CD4-positive, alpha-beta T cell (primary cell): Measurements from ENCODE around the gene ZNF273. TPM values are rescaled to one million over a fixed set of nuclear protein-coding genes. Genes with fewer than 3 reads are reported as not detected.
A peak's percentile ranks its signal among the peaks of the same experiment; 100 is the strongest.

Source experiments
- ATAC-seq: fragments of 200-7000 bp; cut with Tn5 transposase; one replicate; pipeline ENCODE4 v1.10.0; 2022; ENCODE audit warnings: mild to moderate bottlenecking; ENCODE audit not compliant: poor library complexity
- CTCF ChIA-PET: fragments of 350-600 bp; sonication (Branson Sonifier 250); formaldehyde crosslinking; loops from one replicate; lab custom pipeline; 2021; ENCODE audit warnings: antibody characterized with exemption, inconsistent platforms; lab: Charles Lee
- POLR2A ChIA-PET: fragments of 350-600 bp; sonication (Branson Sonifier 250); formaldehyde crosslinking; loops from one replicate; lab custom pipeline; 2021; ENCODE audit warnings: antibody characterized with exemption, inconsistent platforms; lab: Charles Lee
- DNase-seq, 14 experiments: peaks; one replicate each; pipeline ENCODE4 v3.0.0-alpha.2; 2013 to 2020; ENCODE audit warnings: mixed read lengths in 2 of 14
- H3K27ac ChIP-seq, 2 donors: one replicate each; pipeline versions ENCODE4 v1.5.1 to v1.7.0; 2013; ENCODE audit warnings: low read length in 2 of 2, low read depth in 1 of 2, mild to moderate bottlenecking in 1 of 2
- H3K27me3 ChIP-seq, 2 experiments: 1 replicate in 1 of 2; 2 replicates in 1 of 2; pipeline versions ENCODE4 v1.6.1 to v1.7.0; 2013; ENCODE audit warnings: low read length in 2 of 2, control low read depth in 1 of 2, mild to moderate bottlenecking in 1 of 2, moderate library complexity in 1 of 2; ENCODE audit not compliant: insufficient read depth in 2 of 2, control insufficient read depth in 1 of 2
- H3K36me3 ChIP-seq: one replicate; pipeline ENCODE4 v1.6.1; 2013; ENCODE audit warnings: low read length, control low read depth; ENCODE audit not compliant: insufficient read depth
- H3K4me1 ChIP-seq: one replicate; pipeline ENCODE4 v1.6.1; 2013; ENCODE audit warnings: low read length, control low read depth; ENCODE audit not compliant: insufficient read depth
- H3K4me3 ChIP-seq: one replicate; pipeline ENCODE4 v1.5.1; 2013; ENCODE audit warnings: mild to moderate bottlenecking, low read length, moderate library complexity
- H3K9me3 ChIP-seq, 2 experiments: 1 replicate in 1 of 2; 2 replicates in 1 of 2; pipeline versions ENCODE4 v1.6.1 to v1.7.0; 2013; ENCODE audit warnings: low read length in 2 of 2, mild to moderate bottlenecking in 2 of 2, control low read depth in 1 of 2, moderate library complexity in 1 of 2; ENCODE audit not compliant: control insufficient read depth in 1 of 2, insufficient read depth in 1 of 2
- H3K27ac Mint-ChIP-seq: one replicate; pipeline ENCODE4 v1.8.0; 2020; ENCODE audit warnings: mixed read lengths
- H3K27me3 Mint-ChIP-seq: one replicate; pipeline ENCODE4 v1.8.0; 2021; ENCODE audit warnings: mixed read lengths
- H3K36me3 Mint-ChIP-seq: one replicate; pipeline ENCODE4 v1.8.0; 2021; ENCODE audit warnings: low read depth, mixed read lengths
- H3K4me1 Mint-ChIP-seq: one replicate; pipeline ENCODE4 v1.8.0; 2021; ENCODE audit warnings: low read depth, mixed read lengths
- H3K4me3 Mint-ChIP-seq: one replicate; pipeline ENCODE4 v1.8.0; 2020; ENCODE audit warnings: mild to moderate bottlenecking, mixed read lengths
- H3K9me3 Mint-ChIP-seq: one replicate; pipeline ENCODE4 v1.8.0; 2020; ENCODE audit warnings: mixed read lengths
- CTCF ChIP-seq: fragments of 200-600 bp; IDR thresholded peaks from one replicate; pipeline ENCODE4 v1.8.0; 2022; ENCODE audit warnings: antibody characterized with exemption, mild to moderate bottlenecking
- intact Hi-C, 2 experiments: fragments of 100-400 bp; cut with DNase I in 1 of 2; cut with micrococcal nuclease in 1 of 2; formaldehyde crosslinking; loops; one replicate each; pipeline versions ENCODE4 v1.15.1 to v1.9.0; 2023 to 2025; cut with DNase I, micrococcal nuclease
- total RNA-seq, 174 experiments: library from RNA in 2 of 174; stranded (reverse) in 2 of 174; gene quantifications; one replicate each; pipeline ENCODE4 v1.2.3 and lab custom pipeline; 2021 to 2026

The ZNF273 gene
- total RNA-seq, 2 experiments from 2014 or later: 6.8 TPM

DNA sequence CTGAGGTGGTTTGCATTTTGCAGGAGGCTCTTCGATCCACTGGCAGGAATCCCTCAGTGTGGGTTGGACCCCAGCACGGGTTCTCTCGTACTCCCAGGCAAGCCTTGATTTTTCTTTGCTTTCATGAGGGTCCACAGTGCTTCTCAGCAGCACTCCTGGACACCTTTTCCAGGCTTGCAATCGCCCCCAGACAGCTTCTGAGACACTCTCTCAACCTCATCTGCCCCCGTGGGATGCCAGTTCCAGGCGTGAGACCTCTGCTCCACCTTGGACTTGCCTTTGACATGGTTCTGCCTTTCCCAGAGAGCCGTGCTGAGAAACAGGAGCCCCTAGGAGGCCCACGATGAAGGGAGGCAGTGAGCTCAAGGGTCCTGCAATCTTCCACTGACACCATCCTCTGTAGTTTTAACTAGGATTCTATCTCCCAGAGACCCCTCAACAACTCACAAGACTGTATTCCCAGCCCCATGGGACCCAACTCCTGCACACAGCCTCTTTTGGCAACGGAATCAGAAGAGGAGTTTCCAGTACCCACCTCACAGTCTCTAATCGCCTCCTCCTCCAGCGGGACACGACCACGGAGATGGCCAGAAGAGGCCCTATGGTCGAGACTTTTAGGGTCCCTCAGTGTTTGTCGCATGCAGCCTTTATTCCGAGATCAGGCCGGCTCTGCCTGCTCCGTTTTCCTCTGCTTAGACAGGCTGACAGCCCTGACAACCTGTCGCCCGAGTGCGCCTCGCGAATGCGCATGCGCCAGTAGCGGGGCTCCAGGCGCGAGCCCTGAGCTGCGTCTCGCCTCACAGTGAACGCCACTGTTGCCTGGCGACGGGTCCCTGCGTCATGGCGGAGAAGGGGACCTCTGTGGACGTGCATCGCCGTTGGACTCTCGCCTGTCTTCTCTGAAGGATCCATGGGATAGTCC is 26.0 kb upstream of the ZNF273 start:
- peak; percentile 90 for ATAC-seq
- peak overlapping the region; percentile 37 for H3K4me3 ChIP-seq
- peaks cover 7% of the 10 kb centered on the region for H3K4me1 Mint-ChIP-seq
- ChIA-PET POLR2A (interaction anchor here (1.0 kb wide), 2 partner anchors 26 to 211 kb away, joined by 3 to 5 read pairs; partner anchors contain the start of genes ZNF107 and ZNF273), CTCF (no interaction called here)
- DNase-seq: peak; percentile 30 to 88 (median 66)
- H3K9me3 Mint-ChIP-seq: no peaks in the 10 kb centered on the region
- peaks cover 15% of the 10 kb centered on the region for H3K4me1 ChIP-seq
- peaks cover 0 to 65% of the 10 kb centered on the region in 2 experiments for H3K9me3 ChIP-seq
- H3K36me3 Mint-ChIP-seq: no peaks in the 10 kb centered on the region
- peaks cover 3 to 20% of the 10 kb centered on the region in 2 experiments for H3K27me3 ChIP-seq
- TF ChIP-seq CTCF: no peak
- intact Hi-C loops: no loop called here
- H3K4me3 Mint-ChIP-seq: peak overlapping the region; percentile 84
- H3K27me3 Mint-ChIP-seq: peaks cover 24% of the 10 kb centered on the region
- no peak overlapping the region for H3K27ac ChIP-seq
- peak overlapping the region; percentile 27 for H3K27ac Mint-ChIP-seq
- H3K36me3 ChIP-seq: no peaks in the 10 kb centered on the region

- H3K4me1 Mint-ChIP-seq: peaks cover 7% of the 10 kb centered on the region
- H3K27me3 Mint-ChIP-seq: peaks cover 33% of the 10 kb centered on the region
- H3K4me3 Mint-ChIP-seq: peak overlapping the region; percentile 84
- ATAC-seq (peak; percentile 44), DNase-seq (peak in 2 of 14 experiments; percentile 32 to 57)
- peaks cover 24% of the 10 kb centered on the region for H3K4me1 ChIP-seq
- intact Hi-C loops: no loop called here
- H3K9me3 Mint-ChIP-seq: no peaks in the 10 kb centered on the region
- H3K36me3 ChIP-seq: no peaks in the 10 kb centered on the region
- H3K4me3 ChIP-seq: peak overlapping the region; percentile 37
- POLR2A ChIA-PET: interaction anchor here (1.0 kb wide), 2 partner anchors 25 to 212 kb away, joined by 3 to 5 read pairs; partner anchors contain the start of genes ZNF107 and ZNF273
- H3K36me3 Mint-ChIP-seq: no peaks in the 10 kb centered on the region
- H3K27me3 ChIP-seq: peaks cover 13 to 29% of the 10 kb centered on the region in 2 experiments
- no peak overlapping the region for H3K27ac ChIP-seq
- H3K27ac Mint-ChIP-seq: peak overlapping the region; percentile 27
- peaks cover 0 to 65% of the 10 kb centered on the region in 2 experiments for H3K9me3 ChIP-seq
- CTCF ChIA-PET: no interaction called here
- no peak for TF ChIP-seq CTCF
Measured at GRCh38 chr7:64877714-64878610, 25.1 kb upstream of the ZNF273 start.

DNA sequence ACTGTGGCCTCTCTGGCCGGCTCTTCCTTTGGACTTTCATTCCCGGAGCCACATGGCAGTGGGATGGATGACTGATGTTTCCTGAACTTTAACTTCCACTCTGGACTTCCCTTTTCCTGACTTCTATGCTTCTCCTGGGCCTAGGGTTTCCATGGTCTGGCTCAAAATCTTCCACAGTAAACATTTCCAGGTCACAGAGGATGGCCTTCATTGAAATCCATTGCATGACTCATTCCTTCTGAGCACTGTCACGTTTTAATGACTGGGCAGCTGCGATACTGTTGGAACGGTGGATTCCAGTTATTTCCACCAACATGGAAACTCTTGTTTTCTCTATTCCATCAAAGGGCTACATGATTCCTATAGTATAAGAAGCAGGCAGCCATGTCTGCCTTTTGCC is 24.4 kb upstream of the ZNF273 start:
- peaks cover 18 to 36% of the 10 kb centered on the region in 2 experiments for H3K27me3 ChIP-seq

More for the DNA sequence above, 24.4 kb upstream of the ZNF273 start:
- H3K9me3 Mint-ChIP-seq: no peaks in the 10 kb centered on the region
- peaks cover 7% of the 10 kb centered on the region for H3K4me1 Mint-ChIP-seq
- H3K4me1 ChIP-seq: peaks cover 27% of the 10 kb centered on the region
- ATAC-seq: no peak
- ChIA-PET POLR2A (no interaction called here), CTCF (no interaction called here)
- H3K27ac Mint-ChIP-seq: no peak overlapping the region
- peak overlapping the region; percentile 5 for H3K4me3 Mint-ChIP-seq
- H3K36me3 ChIP-seq: no peaks in the 10 kb centered on the region
- no peak overlapping the region for H3K4me3 ChIP-seq
- H3K36me3 Mint-ChIP-seq: no peaks in the 10 kb centered on the region
- peaks cover 40% of the 10 kb centered on the region for H3K27me3 Mint-ChIP-seq
- no peak for TF ChIP-seq CTCF
- intact Hi-C loops: no loop called here
- no peak for DNase-seq
- peaks cover 0 to 70% of the 10 kb centered on the region in 2 experiments for H3K9me3 ChIP-seq
- no peak overlapping the region for H3K27ac ChIP-seq
